ENCODE measurements around the gene DDX3X. TPM values are rescaled to one million over a fixed set of nuclear protein-coding genes. Genes with fewer than 3 reads are reported as not detected.
A peak's percentile ranks its signal among the peaks of the same experiment; 100 is the strongest.

The DDX3X gene
- total and polyA plus RNA-seq, 9 of the 15 experiments (the other 6 are each of a cell fraction or from before 2014, with no cell fraction given): 51.3 to 232 (median 138) TPM

GRCh38 chrX:41334363-41335197, 618 bp downstream of the DDX3X start (continued):
- TF ChIP-seq KLF6 (CRISPR knock-in tag; IDR thresholded peaks at IDR 0.05; ENCODE audit: borderline replicate concordance) (no peak), TAL1 (IDR thresholded peaks at IDR 0.05) (no peak), XRCC4 (IDR thresholded peaks at IDR 0.05; ENCODE audit: extremely low read depth, insufficient read depth, insufficient read length) (no peak), ILF3 (IDR thresholded peaks at IDR 0.05; ENCODE audit: borderline replicate concordance) (no peak), NR1H2 (CRISPR knock-in tag; IDR thresholded peaks at IDR 0.05) (no peak), ZNF12 (CRISPR knock-in tag; IDR thresholded peaks at IDR 0.05) (no peak), ZNF277 (CRISPR knock-in tag; IDR thresholded peaks at IDR 0.05; ENCODE audit: borderline replicate concordance) (no peak), ZBTB1 (CRISPR knock-in tag; IDR thresholded peaks at IDR 0.05; ENCODE audit: borderline replicate concordance, low read depth) (no peak), ZBTB40 (IDR thresholded peaks at IDR 0.05) (no peak), ZBTB40 (CRISPR knock-in tag; IDR thresholded peaks at IDR 0.05) (no peak), THRAP3 (IDR thresholded peaks at IDR 0.05; ENCODE audit: borderline replicate concordance) (no peak), HDAC3 (IDR thresholded peaks at IDR 0.05; ENCODE audit: borderline replicate concordance, partially characterized antibody) (no peak), ZBTB7A (IDR thresholded peaks at IDR 0.05; ENCODE audit: borderline replicate concordance, control insufficient read depth, low read depth, low read length) (peak; percentile 65; the same call in 1 of the 2 replicates), TFAM (CRISPR knock-in tag; conservative IDR thresholded peaks at IDR 0.05) (no peak), NFYB (IDR thresholded peaks at IDR 0.05; ENCODE audit: extremely low read depth, insufficient read length) (no peak)
- TF ChIP-seq, protein P1, sequence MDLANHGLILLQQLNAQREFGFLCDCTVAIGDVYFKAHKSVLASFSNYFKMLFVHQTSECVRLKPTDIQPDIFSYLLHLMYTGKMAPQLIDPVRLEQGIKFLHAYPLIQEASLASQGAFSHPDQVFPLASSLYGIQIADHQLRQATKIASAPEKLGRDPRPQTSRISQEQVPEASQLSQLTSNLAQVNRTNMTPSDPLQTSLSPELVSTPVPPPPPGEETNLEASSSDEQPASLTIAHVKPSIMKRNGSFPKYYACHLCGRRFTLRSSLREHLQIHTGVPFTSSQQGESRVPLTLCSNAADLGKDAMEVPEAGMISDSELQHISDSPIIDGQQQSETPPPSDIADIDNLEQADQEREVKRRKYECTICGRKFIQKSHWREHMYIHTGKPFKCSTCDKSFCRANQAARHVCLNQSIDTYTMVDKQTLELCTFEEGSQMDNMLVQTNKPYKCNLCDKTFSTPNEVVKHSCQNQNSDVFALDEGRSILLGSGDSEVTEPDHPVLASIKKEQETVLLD (IDR thresholded peaks at IDR 0.05): peak; percentile 84
